Panc1 (cell line): Measurements from ENCODE around the gene SLC41A3. TPM values are rescaled to one million over a fixed set of nuclear protein-coding genes. Genes with fewer than 3 reads are reported as not detected.

Source experiments
- ATAC-seq: fragments of 200-7000 bp; cut with Tn5 transposase; 2 replicates; pipeline ENCODE4 v1.9.1; 2020; ENCODE audit warnings: mild to moderate bottlenecking, moderate library complexity
- BruUV-seq: library from RNA; stranded (reverse); fragments of 400-500 nt; replicated peaks from 2 replicates; lab custom pipeline; 2021; lab: Mats Ljungman, UMichigan
- CTCF ChIA-PET: fragments of 300-600 bp; sonication (Branson Sonifier 250); formaldehyde crosslinking; loops from one replicate; lab custom pipeline; 2022; ENCODE audit warnings: antibody characterized with exemption; lab: Charles Lee
- POLR2A ChIA-PET: fragments of 300-600 bp; sonication (Branson Sonifier 250); formaldehyde crosslinking; loops from one replicate; lab custom pipeline; 2022; ENCODE audit warnings: antibody characterized with exemption; lab: Charles Lee
- DNase-seq: peaks from one replicate; pipeline ENCODE4 v3.0.0-alpha.2; 2010; ENCODE audit warnings: low read depth, low spot score
- H3K27ac ChIP-seq: 2 replicates; pipeline ENCODE4 v1.5.1; 2011; ENCODE audit warnings: mild to moderate bottlenecking, low read length, inconsistent platforms
- H3K27me3 ChIP-seq: fragments of 200-500 bp; sonication (Bioruptor generic); 2 replicates; pipeline ENCODE4 v1.6.0; 2014; ENCODE audit warnings: low read length, inconsistent platforms; ENCODE audit not compliant: control insufficient read depth, insufficient read depth
- H3K36me3 ChIP-seq: fragments of 200-500 bp; sonication (Bioruptor generic); 2 replicates; pipeline ENCODE4 v1.5.1; 2014; ENCODE audit warnings: inconsistent platforms, mild to moderate bottlenecking, low read length, moderate library complexity; ENCODE audit not compliant: control insufficient read depth, insufficient read depth
- H3K4me1 ChIP-seq: 2 replicates; pipeline ENCODE4 v1.5.1; 2011; ENCODE audit warnings: inconsistent platforms, mild to moderate bottlenecking, low read length, moderate library complexity; ENCODE audit not compliant: control insufficient read depth, insufficient read depth
- H3K4me3 ChIP-seq, 2 experiments: 2 replicates each; pipeline ENCODE4 v1.5.1; 2011 to 2012; ENCODE audit warnings: low read depth in 2 of 2, low read length in 2 of 2, mild to moderate bottlenecking in 2 of 2, inconsistent platforms in 1 of 2, moderate library complexity in 1 of 2
- H3K9me3 ChIP-seq: fragments of 200-500 bp; sonication (Bioruptor generic); 2 replicates; pipeline ENCODE4 v1.5.1; 2014; ENCODE audit warnings: low read depth, mild to moderate bottlenecking, inconsistent platforms, low read length, moderate library complexity; ENCODE audit not compliant: control insufficient read depth, insufficient read depth
- CTCF ChIP-seq: fragments of 450-650 bp; IDR thresholded peaks from 2 replicates; pipeline ENCODE4 v1.5.1; 2017; ENCODE audit warnings: mild to moderate bottlenecking
- POLR2AphosphoS5 ChIP-seq: IDR thresholded peaks from 2 replicates; pipeline ENCODE4 v1.6.1; 2012; ENCODE audit warnings: mild to moderate bottlenecking, low read depth, low read length, moderate library complexity
- REST ChIP-seq, 2 experiments: IDR thresholded peaks; 2 replicates each; pipeline ENCODE4 v1.6.1; 2011 to 2012; ENCODE audit warnings: low read depth in 2 of 2, control low read depth in 1 of 2, low read length in 1 of 2, mild to moderate bottlenecking in 1 of 2, moderate library complexity in 1 of 2; ENCODE audit not compliant: insufficient read depth in 1 of 2
- SIN3A ChIP-seq: IDR thresholded peaks from 2 replicates; pipeline ENCODE4 v1.6.1; 2012; ENCODE audit warnings: low read depth, mild to moderate bottlenecking, low read length, moderate library complexity, borderline replicate concordance; ENCODE audit not compliant: insufficient read depth
- TCF7L2 ChIP-seq: IDR thresholded peaks from 2 replicates; pipeline ENCODE4 v1.6.1; 2011; ENCODE audit warnings: mild to moderate bottlenecking, low read depth, low read length, inconsistent platforms
- in situ Hi-C: cut with HindIII; loops from 2 replicates; pipeline ENCODE4 v1.10.0; 2016; ENCODE audit warnings: low sequenced_read_pairs, low pct_unique_long_range_greater_than_20kb
- intact Hi-C: fragments of 100-400 bp; cut with micrococcal nuclease; formaldehyde crosslinking; loops from one replicate; pipeline ENCODE4 v1.10.0; 2022; ENCODE audit not compliant: unreplicated experiment
- total RNA-seq: library from RNA; stranded (reverse); gene quantifications from one replicate; pipeline ENCODE4 v1.2.1, GENCODE V29; 2021; ENCODE audit not compliant: unreplicated experiment

SLC41A3 gene
- total RNA-seq, 1 experiment from 2014 or later = 39.0 TPM

GRCh38 chr3:126014252-126014651 lies 69.7 kb downstream of the SLC41A3 start:
- DNase-seq (no peak), ATAC-seq (no peak)
- POLR2A ChIA-PET = no interaction called here
- H3K4me3 ChIP-seq = no peak overlapping the region
- CTCF ChIA-PET = no interaction called here
- H3K36me3 ChIP-seq = no peaks in the 10 kb centered on the region
- intact Hi-C loops = no loop called here
- in situ Hi-C loops = no loop called here
- no peak overlapping the region for H3K27ac ChIP-seq
- H3K4me1 ChIP-seq = no peaks in the 10 kb centered on the region
- no peaks in the 10 kb centered on the region for H3K27me3 ChIP-seq
- no peak for TF ChIP-seq SIN3A
- TF ChIP-seq REST (IDR thresholded peaks at IDR 0.05; ENCODE audit: insufficient read depth in 1 of 2, low read depth in 2 of 2, low read length in 1 of 2) = no peak
- TF ChIP-seq TCF7L2 = no peak
- no peak for TF ChIP-seq POLR2AphosphoS5
- no peak for TF ChIP-seq CTCF
- no peaks in the 10 kb centered on the region for H3K9me3 ChIP-seq
- no TSS peak for BruUV-seq

GRCh38 chr3:126013751-126014156 lies 70.2 kb downstream of the SLC41A3 start:
- intact Hi-C loops (no loop called here), in situ Hi-C loops (no loop called here)
- H3K36me3 ChIP-seq = no peaks in the 10 kb centered on the region
- H3K27me3 ChIP-seq = no peaks in the 10 kb centered on the region
- no peak for DNase-seq
- POLR2A ChIA-PET = no interaction called here
- CTCF ChIA-PET = no interaction called here
- ATAC-seq = no peak
- no peak for TF ChIP-seq POLR2AphosphoS5
- TF ChIP-seq CTCF = no peak
- no peak for TF ChIP-seq TCF7L2
- no peak for TF ChIP-seq REST (IDR thresholded peaks at IDR 0.05; ENCODE audit: insufficient read depth in 1 of 2, low read depth in 2 of 2, low read length in 1 of 2)
- TF ChIP-seq SIN3A = no peak
- no peaks in the 10 kb centered on the region for H3K9me3 ChIP-seq
- no TSS peak for BruUV-seq
- no peaks in the 10 kb centered on the region for H3K4me1 ChIP-seq
- no peak overlapping the region for H3K4me3 ChIP-seq
- H3K27ac ChIP-seq = no peak overlapping the region
